NCI-H524 (cell line): ENCODE results near the gene GALP.

Experiments used
- DNase-seq, 2 experiments: peaks; one replicate each; lab custom pipeline; 2025; lab: John Stamatoyannopoulos, UW

GALP gene

DNA sequence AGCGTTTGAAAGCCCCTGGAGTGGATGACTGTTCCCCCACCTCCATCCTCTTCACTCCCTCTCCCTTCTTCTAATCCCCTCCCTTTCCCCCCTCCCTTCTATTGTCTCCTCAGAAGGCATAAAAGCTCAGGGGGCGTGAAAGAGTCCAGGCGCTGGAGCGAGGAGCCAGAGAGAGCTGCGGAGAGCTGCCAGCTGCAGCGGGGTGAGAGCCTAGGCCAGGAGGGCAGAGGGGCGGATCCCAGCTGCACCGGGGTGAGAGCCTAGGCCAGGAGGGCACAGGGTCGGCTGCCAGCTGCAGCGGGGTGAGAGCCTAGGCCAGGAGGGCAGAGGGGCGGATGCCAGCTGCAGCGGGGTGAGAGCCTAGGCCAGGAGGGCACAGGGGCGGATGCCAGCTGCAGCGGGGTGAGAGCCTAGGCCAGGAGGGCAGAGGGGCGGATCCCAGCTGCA is at the start of gene GALP:
Gene GALP (plus strand): TSS at position 148 of the 447 bp plus-strand sequence. CDS start 1,101 bp downstream, outside the sequence.
- peak in 1 of 2 experiments; percentile 16 for DNase-seq

DNA sequence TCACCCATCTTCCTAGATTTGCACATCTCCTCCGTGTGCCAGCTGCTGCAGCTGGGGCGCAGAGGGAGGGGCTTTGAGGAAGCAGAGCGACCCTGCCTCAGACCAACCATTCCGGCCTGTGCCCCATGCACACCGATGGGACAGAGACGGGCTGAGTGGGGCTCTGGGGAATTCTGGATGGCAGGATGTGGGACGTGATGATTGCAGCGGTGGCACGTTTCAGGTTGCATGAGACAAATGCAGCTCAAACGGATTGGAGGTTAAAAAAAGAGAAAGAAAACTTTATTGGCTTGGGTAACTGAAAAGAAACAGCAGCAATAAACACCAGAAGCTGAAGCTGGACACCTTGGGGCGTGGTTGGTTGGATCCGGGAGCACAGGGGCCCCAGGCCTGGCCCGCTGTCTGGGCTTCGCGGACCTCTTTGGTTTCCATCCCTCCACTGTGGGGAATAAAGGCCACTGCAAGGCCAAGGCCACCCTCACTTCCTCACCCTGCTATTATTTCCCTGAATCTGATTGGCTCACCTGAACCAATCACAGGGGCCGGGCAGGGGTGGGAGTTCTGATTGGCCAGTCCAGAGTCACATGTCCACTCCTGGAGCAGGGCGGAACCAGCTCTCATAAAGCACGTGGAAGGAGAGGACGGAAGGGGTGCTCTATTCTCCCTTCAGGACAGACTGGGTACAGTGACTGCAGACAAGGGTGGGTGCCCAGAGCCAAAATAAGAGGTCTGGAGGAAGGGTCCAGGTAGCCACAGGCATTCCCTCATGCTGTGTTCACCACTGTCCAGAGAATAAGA is 48.6 kb upstream of the GALP start:
- no peak for DNase-seq

DNA sequence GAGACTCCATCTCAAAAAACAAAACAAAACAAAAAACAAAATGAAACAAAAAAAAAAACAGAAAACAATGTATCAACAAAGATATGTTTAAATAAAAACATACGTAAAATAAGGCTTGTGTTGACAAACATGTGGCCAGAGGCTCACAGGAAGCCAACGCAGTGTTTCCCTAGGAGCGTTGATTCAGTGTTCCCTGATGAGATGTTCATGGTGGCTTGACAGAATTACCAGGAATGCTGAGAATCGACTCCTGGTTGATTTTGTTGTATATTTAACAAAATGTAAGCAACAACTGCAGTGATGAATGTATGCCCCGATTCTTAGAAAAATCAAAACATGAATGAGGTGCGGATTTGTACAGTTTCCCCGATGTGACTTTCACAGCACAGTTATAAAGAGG is 45.8 kb upstream of the GALP start:
- DNase-seq = no peak

DNA sequence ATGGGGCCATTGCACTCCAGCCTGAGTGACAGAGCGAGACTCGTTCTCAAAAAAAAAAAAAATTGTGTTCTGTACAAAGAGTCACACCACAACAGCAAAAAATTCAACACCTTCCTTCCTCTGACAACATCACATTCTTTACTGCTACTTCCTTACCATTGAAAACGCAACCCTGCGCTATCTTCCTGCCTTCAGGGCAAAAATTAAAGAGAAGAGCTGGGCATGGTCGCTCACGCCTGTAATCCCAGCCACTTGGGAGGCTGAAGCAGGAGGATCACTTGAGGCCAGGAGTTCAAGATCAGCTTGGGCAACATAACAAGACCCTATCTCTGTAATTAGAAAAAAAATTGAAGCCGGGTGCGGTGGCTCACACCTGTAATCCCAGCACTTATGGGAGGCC is 44.2 kb upstream of the GALP start:
- no peak for DNase-seq

DNA sequence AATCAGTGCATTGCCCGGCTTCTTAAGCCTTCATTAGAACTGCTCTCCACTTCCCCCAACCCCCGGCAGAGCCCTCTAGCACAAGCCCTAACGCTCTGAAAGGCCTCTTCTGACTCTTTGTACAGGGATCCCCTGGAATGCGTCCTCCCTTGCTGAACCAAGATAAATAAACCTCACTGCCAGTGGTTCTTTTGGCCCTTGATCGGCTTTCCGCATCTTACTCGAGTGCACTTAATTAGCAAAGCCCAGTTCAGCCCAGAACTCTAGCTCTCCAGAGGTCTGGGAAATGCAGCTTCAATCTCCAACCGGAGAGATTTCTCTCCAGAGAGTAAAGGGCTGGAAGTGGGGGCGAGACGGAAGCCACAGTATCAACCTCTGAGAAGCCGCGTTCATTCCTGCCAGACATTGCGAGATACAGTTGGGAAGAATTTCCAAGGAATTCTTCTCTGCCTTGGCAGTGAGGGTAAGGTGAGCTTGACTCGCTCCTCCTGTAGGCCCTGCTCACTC is 43.4 kb upstream of the GALP start:
- DNase-seq = no peak

DNA sequence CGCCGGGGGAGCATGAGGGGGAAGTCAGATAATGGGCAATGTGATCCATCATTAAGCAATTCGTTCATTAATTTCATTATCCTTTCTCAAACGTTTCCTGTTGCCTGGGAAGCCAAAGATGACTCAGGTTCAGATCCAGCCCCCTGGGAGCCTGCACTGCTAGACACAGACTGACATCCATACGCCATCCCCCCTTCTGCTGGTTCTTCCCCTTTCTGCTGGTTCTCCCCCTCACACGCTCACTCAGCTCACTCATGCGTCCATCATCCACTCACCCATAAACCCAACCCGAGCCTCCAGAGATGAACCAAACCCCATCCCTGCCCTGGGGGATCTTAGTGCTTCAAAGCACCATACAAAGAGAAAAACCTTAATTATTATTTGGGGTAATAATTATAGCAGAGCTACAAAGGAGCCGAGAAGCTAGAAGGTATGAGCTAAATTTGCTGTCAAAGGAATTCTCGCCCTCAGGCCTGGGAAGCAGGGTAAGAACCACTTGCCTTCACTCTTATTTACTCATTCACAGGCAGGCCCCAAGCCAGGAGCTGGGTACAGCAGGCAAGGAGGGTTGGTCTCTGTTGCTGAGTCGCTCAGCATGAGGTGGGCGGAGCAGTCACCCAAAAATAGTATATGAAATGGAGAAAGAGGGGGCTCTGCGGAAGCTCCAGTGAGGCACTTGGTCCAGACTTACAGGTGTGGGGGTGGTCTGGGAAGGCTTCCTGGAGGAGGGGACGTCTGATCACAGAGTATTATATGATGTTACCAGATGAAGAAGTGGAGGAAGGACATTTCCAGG is 41.8 kb upstream of the GALP start:
- DNase-seq = no peak

DNA sequence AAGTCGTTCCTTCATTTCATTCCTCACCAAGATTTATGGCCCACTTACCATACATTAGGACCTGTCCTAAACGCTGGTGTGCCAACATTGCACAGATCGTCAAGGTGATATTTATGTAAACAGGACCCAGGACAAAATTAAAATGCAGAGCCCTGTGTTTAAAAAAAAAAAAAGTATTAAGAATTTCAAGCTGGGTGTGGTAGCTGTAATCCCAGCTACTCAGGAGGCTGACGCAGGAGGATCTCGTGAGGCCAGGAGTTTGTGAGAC is 41.2 kb upstream of the GALP start:
- no peak for DNase-seq

DNA sequence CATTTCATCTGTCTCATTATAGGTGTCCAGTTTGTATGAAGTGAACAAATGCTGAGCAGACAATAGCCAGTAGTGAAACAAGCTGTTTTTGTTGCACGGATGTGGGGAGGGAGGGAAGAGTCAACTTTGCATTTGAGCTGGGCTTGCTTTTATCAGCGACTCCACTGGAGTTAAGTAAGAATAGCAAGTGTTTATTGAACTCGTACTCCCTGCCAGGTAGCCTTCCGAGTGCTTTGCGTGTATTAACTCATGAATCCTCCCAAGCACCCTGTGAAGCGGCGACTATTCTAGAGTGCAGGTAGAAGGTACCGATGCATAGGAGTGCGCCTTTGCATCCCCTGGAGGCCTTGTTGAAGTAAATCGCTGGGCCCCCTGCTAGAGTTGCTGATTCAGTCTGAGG is 39.4 kb upstream of the GALP start:
- DNase-seq = no peak

DNA sequence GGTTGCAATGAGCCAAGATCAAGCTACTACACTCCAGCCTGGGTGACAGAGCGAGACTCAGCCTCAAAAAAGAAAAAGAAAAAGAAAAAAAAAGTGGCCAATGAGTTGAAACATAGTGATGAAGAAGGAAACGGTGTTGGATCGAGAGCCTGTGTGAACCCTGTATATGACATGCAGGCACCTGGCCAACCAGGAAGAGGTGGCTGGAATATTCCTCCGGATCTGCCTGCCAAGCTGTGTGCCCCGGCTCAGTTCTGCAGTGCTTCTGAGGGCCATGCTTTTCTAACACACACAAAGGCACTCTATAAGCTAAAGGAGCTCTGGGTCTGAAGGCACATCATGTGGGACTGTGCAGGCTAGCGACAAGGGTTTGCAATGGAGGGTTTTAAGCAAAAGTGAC is 38.4 kb upstream of the GALP start:
- DNase-seq = no peak

DNA sequence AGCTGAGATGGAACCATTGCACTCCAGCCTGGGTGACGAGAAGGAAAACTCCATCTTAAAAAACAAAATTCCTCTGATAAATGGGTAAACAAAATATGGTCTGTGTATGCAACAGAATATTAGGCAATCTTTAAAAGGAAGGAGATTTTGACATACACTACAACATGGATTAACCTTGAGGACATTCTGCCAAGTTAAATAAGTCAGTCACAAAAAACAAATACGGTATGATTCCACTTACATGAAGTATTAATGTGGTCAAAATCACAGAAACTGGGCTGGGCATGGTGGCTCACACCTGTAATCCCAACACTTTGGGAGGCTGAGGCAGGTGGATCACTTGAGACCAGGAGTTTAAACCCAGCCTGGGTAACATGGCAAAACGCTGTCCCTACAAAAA is 37.7 kb upstream of the GALP start:
- no peak for DNase-seq

DNA sequence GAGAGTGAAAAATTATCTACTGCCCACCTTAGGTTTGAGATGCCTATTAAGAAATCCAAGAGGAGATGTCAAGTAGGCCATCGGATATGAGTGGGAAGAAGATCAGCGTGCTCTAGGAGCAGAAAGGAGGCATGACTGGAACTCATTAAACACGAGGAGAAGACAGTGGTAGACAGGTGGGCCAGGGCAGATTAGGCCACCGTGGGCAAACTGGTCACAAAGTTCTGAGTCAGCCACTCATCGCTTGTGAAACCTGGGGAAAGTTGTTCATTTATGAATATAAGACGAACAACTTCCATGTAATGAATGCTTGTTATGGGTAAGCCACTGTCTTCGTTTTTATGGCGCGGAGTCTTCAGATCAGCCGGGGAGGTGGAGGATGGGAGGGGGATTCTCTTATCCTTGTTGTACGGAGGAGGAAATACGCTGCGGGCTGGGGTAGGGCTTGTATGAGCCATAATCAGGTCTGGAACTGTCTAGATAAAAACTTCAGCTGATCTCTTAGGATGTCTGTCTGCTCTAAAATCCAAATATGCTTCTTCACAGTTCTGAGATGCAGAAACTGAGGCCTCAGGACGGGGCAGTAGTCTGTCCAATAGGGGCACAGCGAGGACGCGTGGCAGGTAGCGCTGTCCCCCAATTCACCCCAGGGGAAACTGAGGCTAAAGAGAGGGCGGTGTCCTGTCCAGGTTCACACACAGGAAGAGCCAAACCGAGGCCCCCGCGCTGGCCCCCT is 35.8 kb upstream of the GALP start:
- peak in 1 of 2 experiments; percentile 38 for DNase-seq

DNA sequence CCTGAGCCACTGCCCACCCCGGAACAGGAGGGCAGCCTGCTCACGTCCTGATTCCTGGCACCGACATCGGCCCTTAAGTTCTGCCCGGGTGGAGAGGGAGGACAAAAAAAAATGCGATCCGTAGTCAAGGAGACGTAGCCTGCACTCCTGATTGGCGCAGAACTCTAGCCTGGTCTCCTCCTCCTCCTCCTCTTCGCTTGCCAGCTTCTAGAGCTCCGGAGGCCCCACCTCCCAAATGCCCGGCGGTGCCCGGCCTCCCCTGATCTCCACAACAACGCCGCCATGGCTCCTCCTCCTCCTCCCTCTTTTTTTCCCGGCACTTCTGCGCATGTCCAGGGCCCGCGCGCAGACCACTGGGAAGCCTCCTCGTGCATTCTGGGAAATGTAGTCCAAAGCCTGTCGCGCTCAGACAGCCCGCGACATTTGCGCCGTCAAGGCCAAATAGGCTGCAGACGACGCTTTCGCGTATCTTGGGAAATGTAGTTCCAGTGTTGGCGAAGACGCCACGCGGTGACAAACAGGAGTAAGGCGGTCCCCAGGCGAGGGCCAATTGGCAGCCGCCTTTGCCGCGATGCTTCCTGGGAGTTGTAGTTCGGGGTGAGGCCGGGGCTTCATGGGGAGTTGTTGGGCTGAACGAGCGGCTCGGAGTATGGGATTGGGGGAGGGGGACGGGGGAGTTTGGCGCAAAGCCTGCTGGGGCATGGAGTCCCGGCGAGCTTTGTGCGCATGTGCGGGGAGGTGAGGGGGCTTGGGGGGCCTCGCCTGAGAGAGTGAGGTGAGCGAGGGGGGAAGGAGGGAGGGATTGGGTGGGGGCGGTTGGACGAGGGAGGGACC is 35.0 kb upstream of the GALP start, which contains the start of gene ZNF444:
Gene ZNF444 (plus strand): TSS at position 705 of the 834 bp plus-strand sequence. CDS start 5,625 bp downstream, outside the sequence.
- peak; percentile 100 for DNase-seq

DNA sequence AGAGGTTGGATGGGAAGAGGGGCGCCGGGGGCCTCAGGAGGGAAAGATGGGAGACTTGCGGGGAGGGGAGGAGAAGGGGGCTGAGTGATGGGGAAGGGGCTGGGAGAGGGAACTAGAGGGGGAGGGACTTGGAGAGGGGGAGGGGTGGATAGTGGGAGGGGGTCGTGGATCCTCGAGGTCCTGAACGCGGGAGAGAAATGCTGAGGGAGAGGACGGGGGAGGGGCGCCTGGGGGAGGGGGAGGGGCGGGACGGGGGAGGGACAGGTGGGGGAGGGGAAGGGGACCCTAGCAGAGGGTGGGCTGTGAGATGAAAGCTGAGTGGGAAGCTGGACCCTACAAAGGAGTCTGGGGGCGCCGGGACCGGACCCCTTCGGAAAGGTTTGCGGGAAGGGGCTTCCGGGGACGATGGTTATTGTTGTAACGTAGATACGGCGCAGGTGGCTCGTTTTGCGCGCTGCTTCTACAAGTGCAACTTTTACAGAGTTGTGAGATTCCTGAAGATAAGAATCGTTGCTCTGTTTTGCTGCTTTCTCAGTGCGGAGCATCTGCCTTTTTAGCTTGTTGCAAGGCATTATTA is 34.3 kb upstream of the GALP start:
- no peak for DNase-seq

DNA sequence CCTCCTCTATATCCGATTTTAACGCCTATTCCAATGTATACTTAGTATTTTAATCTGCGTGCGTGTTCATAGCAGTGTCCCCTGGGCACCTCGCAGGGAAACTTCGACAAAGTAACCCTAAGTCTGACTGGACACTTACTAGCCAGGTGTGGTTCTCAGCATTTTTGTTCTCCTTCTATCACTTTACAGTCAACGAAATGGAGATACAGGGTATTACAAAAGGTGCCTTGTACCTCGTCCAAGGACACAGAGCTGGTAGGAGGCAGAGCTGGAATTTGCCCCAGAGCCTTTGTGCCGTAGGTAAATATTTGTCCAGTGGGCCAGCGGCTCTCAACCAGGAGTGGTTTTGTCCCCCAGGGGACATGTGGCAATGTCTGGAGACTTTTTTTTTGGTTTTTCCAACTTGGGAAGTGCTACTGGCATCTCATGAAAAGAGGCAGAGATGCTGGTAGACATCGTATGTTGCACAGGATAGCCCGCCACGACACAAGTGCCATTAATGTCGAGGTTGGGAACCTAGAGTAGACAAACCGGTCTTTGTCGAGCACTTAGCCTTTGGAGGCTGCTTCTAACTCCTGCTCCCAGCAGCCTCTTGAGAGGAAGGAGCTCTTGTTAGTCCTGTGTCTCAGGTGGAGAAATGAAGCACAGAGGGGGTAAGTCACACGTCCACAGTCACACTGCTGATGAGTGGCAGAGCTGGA is 33.6 kb upstream of the GALP start:
- no peak for DNase-seq

DNA sequence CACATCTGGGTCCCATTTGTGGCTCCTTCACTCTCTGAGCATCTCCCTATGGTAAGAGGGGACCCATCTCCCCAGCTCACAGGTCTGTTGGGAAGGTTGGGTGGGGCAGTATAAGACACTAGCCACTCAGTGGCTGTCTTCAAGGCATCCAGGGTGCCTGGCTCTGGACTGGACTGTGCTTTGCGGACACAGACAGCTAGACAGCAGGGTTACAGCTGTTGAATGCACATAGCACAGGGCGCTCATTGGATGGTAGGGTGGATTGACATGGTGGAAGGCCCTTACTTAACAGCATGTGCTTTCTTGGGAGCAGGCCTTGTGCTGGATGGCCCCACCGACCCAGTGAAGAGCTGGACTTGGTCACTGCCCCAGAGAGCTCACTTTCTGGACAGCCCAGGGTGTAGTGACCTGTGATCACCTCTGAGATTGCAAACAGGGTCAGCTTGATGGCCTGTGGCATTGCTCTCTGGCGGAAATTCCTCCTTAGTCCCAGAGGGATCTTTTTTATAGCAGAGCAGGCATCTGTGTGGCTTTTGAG is 32.8 kb upstream of the GALP start:
- DNase-seq = no peak

DNA sequence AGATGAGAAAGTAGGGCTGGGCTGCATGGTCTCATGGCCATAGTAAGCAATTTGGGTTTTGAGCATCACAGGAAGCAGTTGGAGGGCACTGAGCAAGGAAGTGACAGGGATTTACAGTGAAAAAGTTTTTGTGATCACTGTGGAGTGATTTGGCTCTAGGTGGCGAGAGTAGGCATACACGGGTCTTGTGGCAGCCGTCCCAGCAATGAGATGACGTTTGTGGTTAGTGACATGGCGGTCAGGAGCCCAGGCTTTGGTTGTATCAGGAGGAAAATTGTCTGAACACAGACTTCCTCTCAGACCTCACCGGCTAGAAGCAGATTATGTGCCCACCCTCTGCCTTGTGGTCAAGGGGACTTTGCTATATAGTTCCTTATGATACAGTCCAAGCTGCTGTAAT is 31.4 kb upstream of the GALP start:
- no peak for DNase-seq

DNA sequence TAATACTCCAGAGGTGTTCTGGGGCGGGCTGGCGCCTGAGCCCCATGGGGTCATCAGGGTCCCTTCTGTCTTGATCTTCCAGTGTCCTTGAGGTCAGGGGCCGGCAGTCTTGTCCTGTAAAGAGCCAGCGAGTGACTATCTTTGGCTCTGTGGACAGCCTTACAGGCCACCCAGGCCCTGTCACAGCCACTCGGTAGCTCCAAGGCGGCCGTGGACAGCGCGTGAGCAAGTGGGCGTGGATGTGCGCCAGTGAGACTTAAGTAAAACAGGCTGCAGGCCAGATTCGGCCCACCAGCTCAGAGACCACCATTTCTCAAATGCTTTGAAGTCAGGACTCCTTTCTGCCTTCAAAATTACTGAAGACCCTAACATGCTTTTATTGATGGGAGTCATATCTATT is 31.0 kb upstream of the GALP start:
- DNase-seq = no peak

DNA sequence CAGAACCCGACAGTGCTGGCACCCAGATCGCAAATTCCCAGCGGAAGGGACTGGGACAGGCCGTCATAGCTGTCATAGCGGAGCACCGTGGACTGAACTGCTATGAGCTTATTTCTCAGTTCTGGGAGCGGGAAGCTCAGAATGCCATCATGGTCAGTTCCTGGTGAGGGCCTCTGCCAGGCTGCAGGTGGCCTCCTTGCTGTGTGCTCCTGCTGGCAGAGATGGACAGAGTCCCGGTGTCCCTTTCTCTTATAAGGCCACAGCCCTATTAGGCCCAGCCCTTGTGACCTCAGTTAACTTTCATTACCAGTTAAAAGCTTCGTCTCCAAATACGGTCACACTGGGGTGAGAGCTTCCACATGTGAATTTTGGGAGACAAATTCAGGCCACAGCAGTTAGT is 30.1 kb upstream of the GALP start:
- DNase-seq = no peak

DNA sequence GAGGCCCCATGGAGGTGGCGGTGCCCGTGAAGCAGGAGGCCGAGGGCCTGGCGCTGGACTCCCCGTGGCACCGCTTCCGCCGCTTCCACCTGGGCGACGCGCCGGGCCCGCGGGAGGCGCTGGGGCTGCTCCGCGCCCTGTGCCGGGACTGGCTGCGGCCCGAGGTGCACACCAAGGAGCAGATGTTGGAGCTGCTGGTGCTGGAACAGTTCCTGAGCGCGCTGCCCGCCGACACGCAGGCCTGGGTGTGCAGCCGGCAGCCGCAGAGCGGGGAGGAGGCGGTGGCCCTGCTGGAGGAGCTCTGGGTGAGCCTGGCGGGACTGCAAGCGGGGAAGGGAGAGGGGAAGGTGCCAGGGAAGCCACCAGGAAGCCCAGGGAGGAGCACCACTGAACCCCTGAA is 28.9 kb upstream of the GALP start:
- no peak for DNase-seq

DNA sequence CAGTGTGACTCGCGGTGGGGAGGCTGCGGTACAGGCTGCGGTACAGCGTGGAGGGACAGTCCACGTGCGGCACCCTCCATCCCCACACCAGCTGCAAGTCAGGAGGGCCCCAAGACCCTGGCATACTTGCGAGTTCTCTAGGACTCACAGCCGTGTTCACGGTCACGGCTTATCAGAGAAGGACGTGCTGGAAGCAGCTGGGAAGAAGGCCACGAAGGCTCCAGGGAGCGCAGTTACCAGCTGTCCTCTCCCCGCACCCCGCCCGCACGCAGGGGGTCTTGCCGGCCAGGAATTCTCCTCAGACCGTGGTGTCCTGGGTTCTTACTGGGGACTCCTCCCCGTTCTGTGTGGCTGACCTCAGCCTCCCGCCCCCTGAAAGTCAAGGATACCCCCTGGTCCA is 28.5 kb upstream of the GALP start:
- DNase-seq = no peak
